T47D (cell line): Measurements from ENCODE around the gene CTCFL.

Experiments used
- DNase-seq, 2 experiments: peaks; one replicate each; pipeline versions ENCODE4 v3.0.0 to v3.0.0-alpha.2; 2011 to 2012; ENCODE audit warnings: low read depth in 1 of 2, low spot score in 1 of 2
- JUND ChIP-seq: IDR thresholded peaks from 2 replicates; pipeline ENCODE4 v1.6.1; 2012; ENCODE audit warnings: low read depth
- in situ Hi-C: cut with HindIII; loops from 2 replicates; pipeline ENCODE4 v1.10.0; 2016; ENCODE audit warnings: low sequenced_read_pairs, low pct_unique_long_range_greater_than_20kb

Gene CTCFL

DNA sequence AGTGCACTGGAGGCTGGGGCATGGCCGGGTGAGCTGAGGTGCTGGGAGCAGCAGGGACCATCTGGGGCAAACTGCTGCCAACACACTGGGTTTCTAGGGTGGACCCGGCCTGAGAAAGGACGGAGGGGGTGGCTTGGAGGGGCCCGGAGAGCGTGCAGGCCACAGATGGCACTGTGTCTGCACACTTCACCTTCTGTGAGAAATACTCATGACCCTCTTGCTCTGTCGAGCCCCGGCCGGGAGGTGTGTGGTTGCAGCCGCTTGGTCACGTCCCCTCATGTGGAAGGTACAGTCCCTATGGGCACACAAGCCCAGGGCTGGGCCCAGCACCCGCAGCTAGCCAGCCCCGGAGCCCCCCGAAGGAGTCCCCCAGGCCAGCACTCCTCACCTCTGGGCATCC, 74.0 kb downstream of the CTCFL start:
- no peak for TF ChIP-seq JUND
- no peak for DNase-seq
- in situ Hi-C loops, result no loop called here

DNA sequence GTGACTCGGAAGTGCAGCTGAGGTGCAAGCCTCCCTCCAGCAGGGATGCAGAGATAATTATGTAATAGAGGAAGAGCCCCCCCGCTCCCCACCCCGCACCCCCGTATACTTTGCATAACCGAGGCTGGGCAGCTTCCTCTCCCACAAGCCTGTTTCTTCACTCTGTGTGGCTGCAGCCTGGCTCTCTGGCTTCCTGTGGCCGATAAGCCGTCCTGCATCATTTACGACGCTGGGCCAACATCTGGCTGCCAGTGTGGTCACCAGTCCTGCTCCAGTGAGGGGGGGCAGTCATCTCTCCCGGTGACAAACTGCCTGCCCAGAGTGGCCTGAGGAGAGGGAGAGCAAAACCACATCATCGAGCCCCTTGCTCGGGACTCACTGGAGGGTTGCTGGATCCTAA, 74.5 kb downstream of the CTCFL start:
- no peak for TF ChIP-seq JUND
- no peak for DNase-seq
- in situ Hi-C loops, result no loop called here

DNA sequence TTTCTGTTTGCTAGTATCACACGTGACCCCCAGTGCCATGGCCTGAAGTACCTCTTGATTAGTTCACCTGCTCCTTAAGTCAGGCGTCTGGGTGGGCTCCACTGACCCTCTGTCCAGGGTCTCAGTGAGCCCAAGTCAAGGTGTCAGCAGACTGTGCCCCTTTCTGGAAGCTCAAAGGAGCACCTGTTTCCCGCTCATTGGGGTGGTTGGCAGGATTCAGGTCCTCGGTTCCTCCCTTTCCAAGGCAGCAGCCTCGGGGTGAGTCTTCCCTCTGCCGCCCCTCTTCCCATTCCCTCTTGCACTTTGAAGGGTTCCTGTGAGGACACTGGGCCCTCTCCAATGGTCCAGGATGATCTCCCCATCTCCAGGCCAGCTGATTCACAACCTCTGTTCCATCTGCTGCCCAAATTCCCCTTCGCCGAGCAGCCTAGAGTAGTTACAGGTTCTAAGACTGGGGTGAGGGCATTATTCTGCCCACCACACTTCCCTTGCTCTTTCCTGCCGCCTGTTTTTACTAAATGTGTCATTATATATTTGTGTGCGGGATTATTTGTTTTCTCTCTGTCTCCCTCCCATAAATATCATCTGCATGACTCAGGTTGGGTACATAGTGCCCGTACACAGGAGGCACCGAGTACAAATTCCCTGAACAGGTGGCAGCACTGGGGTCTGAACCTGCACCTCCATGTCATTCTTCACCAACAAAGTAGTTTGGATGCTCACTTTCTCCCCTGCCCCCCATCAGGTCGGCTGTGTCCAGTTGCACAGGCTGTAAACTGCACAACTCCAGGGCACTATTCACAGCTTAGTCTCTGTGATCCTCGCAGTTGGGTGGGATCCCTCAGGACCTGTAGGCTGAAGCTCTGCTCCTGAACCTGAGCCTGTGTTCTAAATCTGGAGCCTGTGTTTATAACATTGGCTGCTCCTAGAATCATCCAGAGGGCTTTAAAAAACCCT, 75.3 kb downstream of the CTCFL start:
- in situ Hi-C loops, result no loop called here

DNA sequence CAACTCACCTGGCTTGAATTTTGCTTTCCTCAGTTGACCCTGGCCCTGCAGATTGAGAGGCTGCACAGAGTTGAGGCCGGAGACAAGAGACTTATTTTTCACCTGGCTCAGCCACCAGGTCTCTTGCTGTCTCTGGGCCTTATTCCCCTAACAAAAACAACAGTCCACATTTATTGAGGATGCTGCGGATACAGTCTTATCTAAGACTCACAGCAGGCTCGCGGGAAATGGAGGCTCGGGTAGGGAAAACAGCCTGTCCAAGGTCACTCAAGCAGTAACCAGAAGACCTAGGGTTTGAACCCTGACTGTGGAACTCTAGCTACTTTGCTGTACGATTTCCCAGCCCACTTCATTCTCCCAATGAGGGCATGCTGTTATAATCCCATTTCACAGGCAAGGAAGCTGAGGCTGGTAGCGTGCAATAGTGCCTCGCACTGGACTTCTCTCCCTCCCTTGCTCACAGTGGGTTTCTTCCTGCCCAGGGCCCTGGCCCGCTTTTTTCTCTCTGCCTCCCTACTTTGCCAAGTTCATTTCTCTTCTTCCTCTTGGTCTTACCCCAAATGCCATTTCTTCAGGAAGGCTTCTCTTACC, 76.1 kb downstream of the CTCFL start:
- no peak for DNase-seq
- in situ Hi-C loops, result no loop called here

More for the DNA sequence above, 75.3 kb downstream of the CTCFL start:
- DNase-seq, result peak in 1 of 2 experiments; percentile 40
- TF ChIP-seq JUND, result no peak

More for the DNA sequence above, 76.1 kb downstream of the CTCFL start:
- TF ChIP-seq JUND, result no peak
